Measurements from ENCODE around the gene WDR27. TPM values are rescaled to one million over a fixed set of nuclear protein-coding genes. Genes with fewer than 3 reads are reported as not detected.

WDR27 gene
- total RNA-seq, 3 donors from 2014 or later, result 30.9 to 60.5 (median 49.1) TPM

DNA sequence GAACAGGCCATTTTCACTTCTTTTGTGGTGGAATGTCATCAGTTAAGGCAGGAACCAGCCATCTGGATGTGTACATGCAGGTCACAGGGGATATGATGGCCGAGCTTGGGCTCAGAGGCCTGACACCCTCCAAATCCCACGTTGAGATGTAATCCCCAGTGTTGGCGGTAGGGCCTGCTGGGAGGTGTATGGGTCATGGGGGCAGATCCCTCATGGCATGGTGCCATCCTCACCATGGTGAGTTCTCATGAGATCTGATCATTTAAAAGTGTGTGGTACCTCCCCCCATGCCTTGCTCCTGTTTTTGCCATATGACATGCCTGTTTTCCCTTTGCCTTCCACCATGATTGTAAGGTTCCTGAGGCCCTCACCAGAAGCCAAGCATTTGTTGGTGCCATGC lies 26.8 kb downstream of the WDR27 start:
- ATAC-seq, result no peak
- no peak for DNase-seq
- Histone ChIP-seq H3K36me3 (ENCODE audit: low read depth) (peaks cover 4% of the 10 kb centered on the region), H3K4me3 (no peak overlapping the region), H3K4me1 (ENCODE audit: low read depth) (no peaks in the 10 kb centered on the region), H3K9me3 (no peaks in the 10 kb centered on the region)
- intact Hi-C loops (cut with DNase I, micrococcal nuclease), result no loop called here
- TF ChIP-seq, protein P1, sequence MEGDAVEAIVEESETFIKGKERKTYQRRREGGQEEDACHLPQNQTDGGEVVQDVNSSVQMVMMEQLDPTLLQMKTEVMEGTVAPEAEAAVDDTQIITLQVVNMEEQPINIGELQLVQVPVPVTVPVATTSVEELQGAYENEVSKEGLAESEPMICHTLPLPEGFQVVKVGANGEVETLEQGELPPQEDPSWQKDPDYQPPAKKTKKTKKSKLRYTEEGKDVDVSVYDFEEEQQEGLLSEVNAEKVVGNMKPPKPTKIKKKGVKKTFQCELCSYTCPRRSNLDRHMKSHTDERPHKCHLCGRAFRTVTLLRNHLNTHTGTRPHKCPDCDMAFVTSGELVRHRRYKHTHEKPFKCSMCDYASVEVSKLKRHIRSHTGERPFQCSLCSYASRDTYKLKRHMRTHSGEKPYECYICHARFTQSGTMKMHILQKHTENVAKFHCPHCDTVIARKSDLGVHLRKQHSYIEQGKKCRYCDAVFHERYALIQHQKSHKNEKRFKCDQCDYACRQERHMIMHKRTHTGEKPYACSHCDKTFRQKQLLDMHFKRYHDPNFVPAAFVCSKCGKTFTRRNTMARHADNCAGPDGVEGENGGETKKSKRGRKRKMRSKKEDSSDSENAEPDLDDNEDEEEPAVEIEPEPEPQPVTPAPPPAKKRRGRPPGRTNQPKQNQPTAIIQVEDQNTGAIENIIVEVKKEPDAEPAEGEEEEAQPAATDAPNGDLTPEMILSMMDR (IDR thresholded peaks at IDR 0.05), result no peak

DNA sequence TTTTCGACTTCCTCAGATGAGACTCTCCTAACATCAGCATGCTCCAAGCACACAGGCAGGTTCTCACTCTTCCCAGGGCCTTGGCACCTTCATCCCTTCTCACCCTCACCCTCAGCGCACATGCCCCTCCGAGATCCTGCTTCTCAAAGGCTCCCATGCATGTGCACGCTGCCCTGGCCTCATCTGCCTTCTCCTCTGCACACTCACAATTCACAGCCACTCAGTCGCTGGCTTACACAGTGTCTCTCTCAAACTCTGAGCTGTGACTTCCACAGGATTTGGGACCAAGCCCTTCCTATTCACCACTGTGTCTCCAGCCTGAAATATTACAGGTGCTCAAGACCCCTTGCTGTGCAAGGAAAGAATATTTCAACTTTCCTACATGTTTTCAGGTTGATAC lies 30.3 kb downstream of the WDR27 start:
- Histone ChIP-seq H3K36me3 (ENCODE audit: low read depth) (no peaks in the 10 kb centered on the region), H3K4me3 (no peak overlapping the region), H3K9me3 (no peaks in the 10 kb centered on the region), H3K4me1 (ENCODE audit: low read depth) (no peaks in the 10 kb centered on the region)
- no peak for ATAC-seq
- intact Hi-C loops (cut with DNase I, micrococcal nuclease), result no loop called here
- TF ChIP-seq, protein P1 (IDR thresholded peaks at IDR 0.05), result no peak
- DNase-seq, result no peak

DNA sequence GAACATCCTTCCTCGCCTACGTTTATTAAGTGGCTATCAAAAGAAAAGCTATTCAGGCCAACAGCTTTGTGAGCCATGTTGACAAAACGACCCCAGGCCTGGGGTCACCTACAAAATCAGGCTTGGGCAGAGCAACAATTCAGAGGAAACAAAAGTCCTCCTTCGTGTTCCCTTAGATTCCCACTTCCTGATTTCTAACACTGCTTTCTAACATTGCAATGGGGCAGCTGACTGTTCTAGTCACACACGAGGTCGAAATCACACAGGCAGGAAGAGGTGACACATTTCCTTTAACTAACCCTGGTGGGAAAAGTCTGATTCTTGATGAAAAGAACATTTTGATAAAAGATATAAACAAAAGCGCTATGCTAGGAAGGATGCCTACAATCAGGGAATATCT lies 31.9 kb downstream of the WDR27 start:
- Histone ChIP-seq H3K9me3 (no peaks in the 10 kb centered on the region), H3K4me3 (no peak overlapping the region), H3K36me3 (ENCODE audit: low read depth) (no peaks in the 10 kb centered on the region), H3K4me1 (ENCODE audit: low read depth) (no peaks in the 10 kb centered on the region)
- ATAC-seq (no peak), DNase-seq (no peak)
- intact Hi-C loops (cut with DNase I, micrococcal nuclease), result no loop called here
- TF ChIP-seq, protein P1 (IDR thresholded peaks at IDR 0.05), result no peak

DNA sequence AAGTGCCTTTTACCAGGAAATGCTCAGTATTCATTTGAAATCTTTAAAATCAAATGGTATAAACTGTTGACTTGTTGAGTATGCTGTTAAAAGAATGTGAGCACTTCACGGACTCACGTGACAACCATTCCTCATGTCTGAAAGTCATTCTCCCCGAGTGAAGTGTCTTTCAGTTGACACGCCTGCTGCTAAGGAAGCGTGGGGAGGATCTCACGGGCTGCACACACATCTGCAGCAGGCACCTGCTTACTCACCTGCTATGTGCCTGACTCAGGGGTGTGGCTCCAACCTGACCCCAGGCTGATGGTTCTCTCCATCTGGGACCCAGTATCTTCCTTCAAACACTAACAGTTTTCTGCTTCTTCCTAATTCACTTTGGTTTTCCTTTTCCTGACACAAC lies 32.7 kb downstream of the WDR27 start:
- no peak for DNase-seq
- Histone ChIP-seq H3K4me3 (no peak overlapping the region), H3K4me1 (ENCODE audit: low read depth) (no peaks in the 10 kb centered on the region), H3K9me3 (no peaks in the 10 kb centered on the region), H3K36me3 (ENCODE audit: low read depth) (no peaks in the 10 kb centered on the region)
- TF ChIP-seq, protein P1 (IDR thresholded peaks at IDR 0.05), result no peak
- intact Hi-C loops (cut with DNase I, micrococcal nuclease), result no loop called here
- ATAC-seq, result no peak

DNA sequence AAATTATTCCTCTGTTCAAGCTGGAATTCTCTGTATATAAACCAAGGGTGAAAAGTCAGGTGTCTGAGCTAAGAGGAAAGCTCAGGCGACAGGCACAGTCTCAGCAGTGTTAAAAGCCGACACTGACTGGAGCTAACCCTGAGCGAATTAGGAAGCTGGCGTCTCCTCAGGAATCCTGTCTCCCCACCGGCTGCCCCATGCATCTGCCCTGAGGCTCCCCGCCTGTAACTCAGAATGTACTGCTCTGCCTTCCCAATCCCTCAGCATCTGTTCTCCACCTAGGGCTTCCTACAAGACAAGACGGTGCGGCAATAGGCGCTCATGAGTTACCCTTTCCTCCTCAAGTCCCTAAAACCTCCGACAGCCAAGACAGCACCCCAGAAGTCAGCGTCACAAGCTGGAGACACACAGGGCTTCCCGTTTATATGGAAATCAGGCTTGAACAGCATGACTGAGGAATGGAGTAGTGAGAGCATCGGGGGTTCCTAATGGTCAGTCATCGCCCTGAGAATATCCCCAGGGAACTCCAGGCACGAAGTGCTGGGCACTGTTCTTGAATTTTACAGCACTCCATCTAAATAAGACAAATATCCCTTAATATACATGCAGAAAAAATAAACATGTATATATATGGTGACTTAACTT lies 33.5 kb downstream of the WDR27 start:
- TF ChIP-seq, protein P1 (IDR thresholded peaks at IDR 0.05), result no peak
- Histone ChIP-seq H3K4me1 (ENCODE audit: low read depth) (no peaks in the 10 kb centered on the region), H3K36me3 (ENCODE audit: low read depth) (no peaks in the 10 kb centered on the region), H3K9me3 (no peaks in the 10 kb centered on the region), H3K4me3 (no peak overlapping the region)
- intact Hi-C loops (cut with DNase I, micrococcal nuclease), result no loop called here
- DNase-seq, result no peak
- ATAC-seq, result no peak

DNA sequence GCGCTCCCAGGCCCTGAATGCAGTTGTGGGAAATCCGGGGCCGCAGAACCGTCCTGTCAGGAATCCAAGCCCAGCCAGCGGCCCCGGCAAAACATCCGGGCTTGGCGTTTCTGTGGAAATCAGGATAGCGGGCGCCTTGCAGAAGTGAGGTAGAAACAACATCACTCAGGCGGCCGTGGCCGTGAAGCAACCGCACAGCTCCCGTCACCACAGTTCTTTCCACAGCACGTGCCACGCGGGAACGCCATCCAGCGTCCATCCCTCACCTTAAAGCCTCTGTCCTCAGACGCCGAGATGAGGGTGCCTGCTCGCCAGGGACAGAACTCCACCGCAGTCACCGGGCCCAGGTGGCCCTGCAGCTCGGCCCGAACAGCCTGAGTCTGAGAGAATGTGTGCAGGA lies 34.1 kb downstream of the WDR27 start:
- Histone ChIP-seq H3K4me3 (no peak overlapping the region), H3K4me1 (ENCODE audit: low read depth) (no peaks in the 10 kb centered on the region), H3K9me3 (no peaks in the 10 kb centered on the region), H3K36me3 (ENCODE audit: low read depth) (no peaks in the 10 kb centered on the region)
- intact Hi-C loops (cut with DNase I, micrococcal nuclease), result no loop called here
- ATAC-seq (no peak), DNase-seq (no peak)
- TF ChIP-seq, protein P1 (IDR thresholded peaks at IDR 0.05), result no peak

Data from mucosa of descending colon (tissue), 3 donors.